GM21360 (cell line): ENCODE results near the gene ST8SIA5.

Experiments used
- ATAC-seq: cut with Tn5 transposase; IDR thresholded peaks from one replicate; pipeline ENCODE4 v1.9.1; 2021; ENCODE audit warnings: mild to moderate bottlenecking, moderate library complexity; ENCODE audit not compliant: unreplicated experiment

ST8SIA5 gene

DNA sequence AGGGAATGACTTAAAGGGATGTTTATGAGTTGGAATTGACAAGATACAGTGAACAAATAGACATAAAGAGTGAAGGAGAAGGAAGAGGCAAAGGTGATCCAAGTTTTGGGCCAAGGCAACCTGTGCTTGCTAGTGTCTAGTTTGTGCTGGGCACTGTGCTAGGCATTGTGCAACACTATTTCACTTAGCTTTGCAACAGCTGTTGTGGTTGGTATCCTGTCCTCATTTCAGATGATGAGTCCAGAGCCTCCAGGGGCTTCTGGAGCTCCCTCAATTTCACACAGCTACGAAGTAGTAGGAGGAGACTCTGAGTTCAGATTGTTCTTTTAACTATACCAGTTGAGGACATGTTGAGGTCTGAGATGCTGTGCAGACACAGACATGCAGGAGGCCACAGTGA lies 81.7 kb downstream of the ST8SIA5 start:
- no peak for ATAC-seq

DNA sequence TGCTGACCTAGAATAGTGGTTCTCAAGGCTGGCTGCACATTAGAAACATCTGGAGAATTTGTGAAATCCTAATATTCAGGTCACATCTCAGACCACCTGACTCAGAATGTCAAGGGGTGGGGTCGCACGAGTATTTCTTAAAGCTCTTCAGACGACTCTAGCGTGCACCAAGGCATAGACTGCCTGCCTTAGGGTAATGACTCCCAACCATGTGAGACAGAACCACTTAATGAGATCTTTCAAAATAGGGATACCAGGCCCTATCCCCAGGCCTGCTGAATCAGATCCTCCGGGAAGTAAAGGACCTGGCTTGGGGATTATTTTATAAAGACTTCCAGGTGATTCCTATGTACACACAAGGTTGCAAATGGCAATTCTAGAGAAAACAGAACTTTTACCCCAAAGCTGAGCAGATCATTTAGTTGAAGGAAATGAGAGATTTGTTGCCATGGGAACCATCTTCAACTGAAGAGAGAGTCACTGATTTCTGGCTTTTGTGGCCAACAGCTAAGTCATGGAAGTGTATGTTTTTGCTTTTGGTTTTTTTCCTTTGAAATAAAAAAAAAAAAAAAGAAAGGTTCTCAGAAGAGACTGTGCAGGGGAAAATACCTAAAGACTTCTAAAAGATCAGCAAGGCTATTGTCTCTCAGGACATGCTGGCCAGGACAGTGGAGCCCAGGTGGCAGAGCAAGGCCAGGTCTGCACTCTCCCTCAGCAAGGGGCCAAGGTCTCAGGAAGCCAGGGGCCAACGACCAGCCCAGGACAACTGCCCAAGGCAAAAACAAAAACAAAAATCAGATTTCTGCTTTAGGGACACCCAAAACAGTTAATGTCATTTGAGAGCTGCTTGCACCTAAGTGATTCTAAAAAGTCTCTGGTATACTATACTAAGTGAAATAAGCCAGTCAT lies 84.5 kb downstream of the ST8SIA5 start:
- ATAC-seq = no peak

DNA sequence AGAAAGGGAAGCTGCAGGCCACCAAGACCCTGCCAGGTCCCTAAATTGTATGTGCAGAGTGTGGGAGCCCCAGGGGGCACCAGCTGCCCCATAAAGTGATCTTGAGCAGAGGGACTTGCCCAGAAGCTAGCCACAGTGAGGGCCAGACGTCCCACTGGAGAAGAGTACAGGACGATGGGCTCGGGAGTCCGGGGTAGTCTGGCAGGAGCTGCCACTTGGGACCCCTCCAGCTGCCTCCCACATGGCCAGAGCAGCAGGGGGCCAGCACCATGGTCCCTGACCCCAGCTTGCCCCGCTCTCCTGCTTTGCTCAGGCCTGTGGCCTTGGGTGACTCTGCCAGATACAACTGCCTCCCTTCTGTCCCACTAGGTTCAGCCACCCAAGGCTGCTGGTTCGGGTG lies 88.2 kb downstream of the ST8SIA5 start:
- ATAC-seq = no peak

DNA sequence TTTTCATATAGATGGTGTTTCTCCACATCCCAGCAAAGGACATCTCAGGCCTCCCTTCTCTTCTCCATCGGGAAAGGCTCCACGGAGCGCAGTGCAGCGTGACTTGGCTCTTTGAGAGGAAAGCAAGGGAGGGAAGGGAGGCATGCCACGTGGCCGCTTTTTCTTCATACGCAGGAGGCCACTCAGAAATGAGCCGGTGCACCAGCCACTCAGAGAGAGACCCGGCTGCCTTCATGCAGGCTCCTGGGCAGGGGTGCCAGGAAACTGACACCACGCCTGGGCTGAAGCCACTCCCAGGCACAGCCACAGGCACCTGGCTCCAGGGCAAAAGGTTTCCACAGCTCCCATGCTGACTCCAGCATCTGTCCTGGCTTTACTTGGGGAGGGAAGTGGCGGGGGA lies 88.7 kb downstream of the ST8SIA5 start:
- no peak for ATAC-seq

DNA sequence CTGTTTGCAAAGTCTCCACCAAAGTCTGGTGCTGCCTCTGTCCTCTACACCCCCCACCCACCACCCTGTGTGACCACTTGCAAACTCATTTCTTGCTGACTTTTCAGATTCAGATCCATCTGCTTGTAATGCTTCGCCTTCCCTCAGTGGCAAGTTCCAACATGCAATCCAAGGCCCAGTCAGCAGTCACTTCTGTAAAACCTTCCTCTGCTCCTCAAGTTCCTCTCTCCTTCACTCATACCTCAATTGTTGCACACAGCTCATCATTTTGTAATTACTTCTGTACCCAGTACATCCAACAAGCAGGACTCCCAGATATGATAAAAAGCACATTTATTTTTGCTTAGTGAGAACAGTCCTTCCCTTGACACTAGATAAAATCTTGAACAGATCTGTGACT lies 93.3 kb downstream of the ST8SIA5 start:
- no peak for ATAC-seq

DNA sequence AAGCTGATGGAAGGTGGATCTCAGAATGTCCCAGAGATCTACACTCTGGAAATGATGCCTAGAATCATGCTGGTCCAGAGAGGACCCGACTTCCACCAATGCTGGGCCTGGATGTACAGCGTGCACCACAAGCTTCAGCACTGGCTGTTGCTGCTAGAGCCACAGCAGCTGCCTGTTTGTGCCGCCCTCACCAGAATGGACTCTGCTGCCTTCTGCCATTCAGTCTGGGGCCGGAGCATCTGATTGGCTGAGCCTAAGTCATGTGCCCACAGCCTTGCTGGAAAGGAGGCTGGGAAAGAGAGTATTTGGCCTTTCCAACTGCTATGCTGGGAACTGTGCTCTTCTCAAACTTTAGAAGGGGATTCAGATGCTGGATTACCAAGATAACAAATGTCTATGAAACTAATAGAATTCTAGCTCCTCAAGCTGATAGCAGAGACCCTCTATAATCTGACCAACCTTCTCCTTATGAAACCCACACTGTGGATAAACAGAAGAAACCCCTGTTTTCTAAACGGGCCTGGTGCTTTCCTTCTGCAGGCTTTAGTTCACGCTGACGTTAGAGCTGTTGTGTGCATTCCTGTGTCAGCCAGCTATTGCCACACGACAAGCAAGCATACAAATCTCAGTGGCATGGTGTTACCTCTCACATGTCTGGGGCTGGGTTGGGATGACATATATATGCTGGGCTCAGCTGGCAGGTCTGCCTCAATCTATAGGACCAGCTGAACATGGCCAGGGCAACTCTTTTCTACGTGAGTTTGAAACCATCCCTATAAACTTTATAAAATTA lies 95.7 kb downstream of the ST8SIA5 start:
- no peak for ATAC-seq

DNA sequence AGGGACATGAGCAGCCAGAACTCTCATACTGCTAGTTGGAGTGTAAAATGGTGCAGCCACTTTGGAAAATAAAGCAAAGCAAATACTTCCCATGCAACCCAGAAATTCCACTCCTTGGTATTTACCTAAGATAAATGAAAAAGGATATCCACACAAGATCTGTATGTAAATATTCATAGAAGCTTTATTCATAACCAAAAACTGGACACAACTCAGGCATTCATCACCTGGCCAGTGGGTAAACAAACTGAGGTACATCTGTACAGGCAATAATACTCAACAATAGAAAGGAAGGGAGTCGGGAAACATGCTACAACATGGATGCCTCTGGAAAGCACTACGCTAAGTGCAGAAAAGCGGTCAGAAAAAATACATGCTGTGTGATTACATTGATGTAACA lies 97.4 kb downstream of the ST8SIA5 start:
- ATAC-seq = no peak

DNA sequence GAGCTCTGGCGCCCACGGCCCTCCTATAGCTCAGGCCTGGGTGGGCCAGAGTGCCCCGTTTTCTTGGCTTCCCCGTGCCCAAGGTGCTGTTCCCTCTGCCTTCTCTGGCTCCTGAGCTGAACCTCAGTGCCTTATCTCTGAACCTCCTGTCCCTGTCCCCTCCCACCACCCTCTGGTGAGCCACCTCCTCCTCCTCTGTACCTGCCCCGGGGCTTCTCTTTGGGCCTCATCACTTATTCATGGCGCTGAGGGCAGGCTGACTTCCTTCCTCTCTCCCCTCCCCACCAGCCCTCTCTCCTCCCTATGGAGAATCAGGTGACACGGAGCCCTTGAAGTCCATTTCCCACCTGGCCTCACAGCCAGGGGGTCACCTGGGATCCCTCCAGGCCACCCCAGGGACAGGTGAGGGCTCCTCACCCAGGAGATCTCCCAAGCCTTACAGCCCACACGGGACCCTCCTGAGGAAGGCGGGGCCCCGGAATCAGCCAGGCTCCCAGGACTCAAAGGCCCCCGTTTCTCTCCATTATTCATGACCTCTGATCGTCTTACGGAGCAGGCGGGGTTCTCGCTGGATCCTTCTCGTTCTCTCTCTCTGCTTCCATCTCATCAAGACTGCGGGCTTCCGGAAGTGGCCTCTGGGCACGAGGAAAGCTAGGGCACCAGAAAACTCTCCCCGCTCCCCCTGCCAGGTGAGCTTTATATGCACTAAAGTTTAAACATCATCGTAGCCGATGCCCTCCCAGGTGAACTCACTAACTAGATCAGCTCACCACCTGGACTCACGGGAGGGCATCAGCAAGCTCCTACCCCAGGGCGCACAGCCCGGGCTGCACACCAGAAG lies 99.5 kb downstream of the ST8SIA5 start, which contains the start of gene LOXHD1:
TSS of gene LOXHD1 (minus strand) at position 106 of the 841 bp plus-strand sequence. CDS start 187 bp downstream, outside the sequence.
- ATAC-seq = no peak

DNA sequence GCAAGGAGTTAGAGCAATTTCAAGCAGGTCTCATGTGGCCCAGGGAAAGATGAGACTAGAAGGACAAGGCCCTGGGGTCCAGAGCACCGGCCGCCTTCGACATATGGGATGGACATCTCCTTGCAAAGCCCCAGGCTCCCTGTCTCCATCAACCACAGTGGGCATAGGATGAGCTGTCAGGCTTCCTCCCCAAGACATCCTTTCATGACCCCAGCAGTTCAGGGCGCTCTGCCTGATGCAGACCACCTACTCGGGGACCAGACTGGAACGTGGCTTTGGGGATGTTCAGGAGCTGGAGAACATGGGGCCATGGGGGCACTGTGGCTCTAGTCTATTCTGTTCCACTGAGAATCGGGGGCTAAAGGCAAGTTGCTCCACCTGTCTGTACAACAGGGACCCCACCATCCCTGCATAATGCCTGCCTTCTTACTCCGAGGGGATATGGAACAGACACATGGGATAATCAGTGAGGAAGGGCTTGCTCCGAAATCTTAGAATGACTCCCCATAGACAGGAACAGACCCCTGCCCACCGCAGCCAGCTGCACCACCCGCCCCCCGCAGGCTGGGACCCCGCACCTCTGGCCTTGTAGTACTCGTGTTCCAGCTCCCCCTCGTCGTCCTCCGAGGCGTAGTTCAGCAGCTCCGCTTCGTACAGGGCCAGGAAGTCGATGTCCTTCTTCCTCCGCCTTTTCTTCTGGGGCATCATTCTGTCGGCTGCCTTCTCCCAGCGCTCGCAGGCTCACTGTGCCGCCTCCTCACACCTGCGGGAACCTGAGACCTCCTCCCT lies 100.3 kb downstream of the ST8SIA5 start:
- no peak for ATAC-seq

DNA sequence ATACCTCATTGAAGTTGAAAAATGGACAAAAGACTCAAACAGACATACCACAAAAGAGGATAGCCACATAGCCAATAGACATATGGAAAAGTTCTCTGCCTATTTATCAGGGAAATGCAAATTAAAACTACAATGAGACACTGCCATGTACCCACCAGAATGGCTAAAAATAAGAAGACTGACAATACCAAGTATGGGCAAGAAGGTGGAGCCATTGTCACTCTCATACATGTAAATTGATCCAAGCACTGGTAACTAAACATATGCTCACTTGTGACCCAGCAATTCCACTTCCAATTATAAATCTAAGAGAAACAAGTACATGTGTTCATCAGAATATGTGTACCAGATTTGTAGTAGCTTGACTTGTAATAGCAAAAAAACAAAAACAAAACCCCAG lies 104.5 kb downstream of the ST8SIA5 start:
- ATAC-seq = no peak

DNA sequence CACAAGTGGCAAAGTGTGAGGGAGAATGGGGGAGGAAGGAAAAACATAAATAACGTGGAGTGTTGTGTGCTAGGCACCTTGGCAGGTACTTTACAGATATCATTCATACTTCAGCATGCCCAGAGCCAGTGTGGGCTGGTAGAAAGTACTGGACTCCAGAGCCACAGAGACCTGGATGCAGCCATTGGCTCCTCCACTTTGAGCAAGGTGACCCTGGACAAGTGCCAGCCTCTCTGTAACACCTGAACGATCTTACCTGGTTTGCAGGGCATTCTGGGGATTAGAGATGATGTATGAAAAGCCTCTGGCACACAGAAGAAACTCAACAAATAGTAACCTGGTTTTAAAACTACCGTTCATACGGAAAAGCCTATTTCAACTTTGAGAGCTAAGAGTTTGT lies 106.2 kb downstream of the ST8SIA5 start:
- no peak for ATAC-seq

DNA sequence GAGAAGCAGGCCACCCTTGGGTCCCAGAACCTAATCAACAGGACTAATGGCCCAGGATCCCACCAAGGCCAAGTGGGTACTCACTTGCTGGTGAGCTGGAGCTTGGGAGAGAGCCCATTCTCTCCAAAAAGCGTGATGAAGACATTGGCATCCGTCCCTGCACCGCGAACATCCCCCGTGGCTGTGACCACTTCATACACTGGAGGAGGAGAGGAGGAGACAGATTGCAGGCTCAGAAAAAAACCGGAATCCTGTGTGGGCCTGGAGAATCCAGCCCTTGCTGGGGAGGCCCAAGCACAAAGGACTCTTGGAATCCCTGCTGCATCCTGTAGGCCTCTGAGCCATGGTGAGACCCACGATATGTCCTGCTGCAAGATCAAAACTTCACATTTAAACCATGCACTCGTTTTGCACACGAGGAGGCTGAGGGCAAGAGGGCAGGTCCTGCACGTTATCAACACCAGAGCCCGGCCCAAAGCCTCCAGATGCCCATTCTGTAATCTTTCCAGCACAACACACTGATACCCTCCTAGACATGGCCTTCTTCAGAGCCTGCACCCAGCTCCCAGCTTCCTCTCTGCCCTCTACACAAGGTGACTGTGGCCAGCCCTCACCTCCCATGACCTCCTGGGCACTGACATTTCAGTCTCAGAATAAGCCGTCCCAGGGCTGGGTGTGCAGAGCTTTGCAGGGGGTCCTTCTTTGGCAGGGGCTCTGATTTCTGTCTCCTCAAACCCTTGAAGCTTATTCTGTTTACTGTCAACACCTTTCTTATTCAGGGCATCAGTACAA lies 107.6 kb downstream of the ST8SIA5 start:
- ATAC-seq = no peak

DNA sequence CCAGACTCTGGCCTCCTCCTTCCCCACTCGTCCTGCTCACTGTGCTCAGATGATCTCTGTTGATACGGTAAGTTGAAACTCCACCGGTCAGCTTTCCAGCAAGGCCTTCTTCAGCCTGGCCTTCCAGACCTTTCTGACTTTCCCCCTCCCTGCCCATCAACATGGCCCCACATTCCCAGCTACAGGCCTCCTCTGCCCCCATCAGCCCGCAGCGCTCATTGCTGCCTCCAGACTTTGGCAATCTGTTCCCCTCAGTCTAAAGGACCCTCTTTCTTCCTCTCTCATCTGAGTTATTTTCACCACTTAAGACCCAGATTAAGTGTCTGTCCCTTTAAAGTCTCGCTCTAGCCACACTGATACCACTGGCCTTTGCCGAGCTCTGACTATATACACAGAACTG lies 110.4 kb downstream of the ST8SIA5 start:
- no peak for ATAC-seq

DNA sequence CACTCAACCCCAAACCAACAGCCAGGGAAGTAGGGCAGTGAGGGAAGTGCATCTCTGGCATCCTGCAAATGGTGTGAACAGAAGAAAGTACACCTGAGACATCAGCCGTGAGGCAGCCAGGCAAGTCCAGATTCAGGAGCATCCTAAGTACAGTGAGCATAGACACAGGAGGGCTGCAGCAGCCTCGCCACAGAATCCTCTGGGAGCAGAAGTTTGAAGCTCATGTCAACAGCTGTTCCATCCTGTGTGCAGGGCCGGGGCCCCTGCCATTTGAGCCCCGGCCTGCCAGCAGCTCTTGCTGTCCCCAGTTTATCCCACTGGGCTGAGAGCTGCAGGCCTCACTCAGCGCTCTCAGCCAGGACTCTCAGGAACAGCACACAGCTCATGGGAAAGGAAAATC lies 114.3 kb downstream of the ST8SIA5 start:
- no peak for ATAC-seq

DNA sequence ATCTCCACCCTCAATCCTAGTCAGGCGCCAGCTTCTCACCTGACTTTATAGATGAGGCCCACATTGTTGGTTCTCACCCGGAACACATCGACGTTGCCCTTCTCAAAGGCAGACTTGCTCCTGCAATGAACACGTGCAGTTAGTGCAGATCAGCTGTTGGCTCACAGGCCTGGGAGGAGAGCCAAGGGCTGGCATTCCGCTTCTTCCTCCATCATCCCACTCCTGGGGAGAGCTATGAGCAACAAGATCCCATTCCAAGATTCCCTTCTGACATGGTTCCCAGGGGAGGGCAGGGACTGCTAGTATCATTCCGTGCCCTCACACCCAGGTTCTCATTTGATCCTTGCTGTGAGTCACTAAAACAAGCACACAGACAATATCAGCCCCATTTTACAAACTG lies 114.9 kb downstream of the ST8SIA5 start:
- ATAC-seq = no peak

DNA sequence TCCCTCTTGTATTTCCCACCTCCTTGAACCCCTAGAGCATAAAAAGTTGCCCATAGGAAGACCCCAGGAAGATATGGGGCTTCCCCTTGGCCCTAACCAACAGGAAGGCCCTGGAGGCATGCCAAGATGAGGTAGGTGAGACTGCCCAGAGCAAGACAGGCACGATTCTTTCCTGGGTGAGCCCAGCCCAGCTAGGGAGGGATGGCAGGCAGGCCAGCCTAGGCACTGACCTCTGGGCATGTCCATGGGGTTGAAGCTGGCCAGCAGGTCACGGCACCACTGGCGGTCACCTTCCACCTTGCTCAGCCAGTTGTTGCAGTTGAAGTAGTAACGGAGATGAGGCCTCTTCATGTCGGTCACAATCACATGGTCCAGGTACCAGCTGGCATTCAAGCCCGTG lies 117.5 kb downstream of the ST8SIA5 start:
- no peak for ATAC-seq

DNA sequence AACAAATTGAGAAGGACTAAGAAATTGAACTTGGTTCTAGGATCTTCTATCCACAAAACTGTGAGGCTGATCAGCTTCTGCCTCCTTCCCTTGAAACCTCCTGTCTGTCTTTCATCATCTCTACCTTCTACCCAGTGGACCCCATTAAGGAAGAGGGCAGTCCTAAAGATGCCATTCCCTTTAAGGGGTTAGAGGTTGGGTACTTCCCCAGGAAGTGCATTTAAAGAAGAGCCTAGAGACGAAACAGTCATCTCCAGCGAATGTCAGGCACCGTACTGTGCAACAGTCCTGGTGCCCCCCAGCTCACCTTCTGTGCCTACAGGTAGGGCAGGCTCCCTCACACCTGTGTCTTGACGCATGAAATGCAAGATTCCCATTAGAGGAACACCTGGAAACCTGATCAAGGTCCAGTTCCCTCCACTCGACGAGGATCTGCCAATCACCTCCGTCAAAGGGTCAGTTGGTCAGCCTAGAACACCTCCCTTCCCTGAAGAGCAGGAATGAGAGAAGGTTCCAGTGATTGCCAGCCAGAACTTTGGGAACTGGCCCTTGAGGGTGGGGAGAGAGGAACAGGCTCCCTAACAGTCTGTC lies 120.7 kb downstream of the ST8SIA5 start:
- ATAC-seq = no peak

DNA sequence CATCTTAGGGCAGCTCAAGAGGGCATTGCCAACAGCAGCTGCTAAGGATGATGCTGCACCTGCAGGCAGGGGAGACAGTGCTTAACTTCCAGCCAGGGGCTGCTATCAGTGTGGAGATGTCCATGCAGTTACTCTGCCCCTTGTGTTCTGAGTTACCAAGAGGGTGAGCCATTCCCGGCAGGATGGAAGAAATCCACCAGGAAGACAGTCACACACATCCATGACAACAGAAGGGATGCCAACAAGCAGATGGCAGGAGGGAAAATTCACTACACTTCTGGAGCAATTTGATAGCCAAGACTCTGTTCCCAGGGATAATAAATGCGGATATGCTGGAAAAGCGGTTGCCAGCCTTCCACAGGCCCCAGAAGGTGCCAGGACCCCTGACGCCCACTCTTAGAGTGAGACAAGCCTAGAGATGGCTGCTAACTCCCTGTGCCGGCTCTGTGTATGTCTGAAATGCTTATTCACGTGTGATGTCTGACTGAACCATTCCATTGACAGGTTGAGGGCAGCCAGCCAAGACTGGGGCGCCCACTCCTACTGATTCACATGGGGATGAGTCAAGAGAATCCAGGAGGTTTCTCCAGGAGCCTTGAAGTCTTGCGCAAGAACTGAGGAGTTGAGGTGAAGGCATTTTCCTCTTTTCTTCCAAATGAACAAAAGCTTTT lies 124.3 kb downstream of the ST8SIA5 start:
- ATAC-seq = no peak

DNA sequence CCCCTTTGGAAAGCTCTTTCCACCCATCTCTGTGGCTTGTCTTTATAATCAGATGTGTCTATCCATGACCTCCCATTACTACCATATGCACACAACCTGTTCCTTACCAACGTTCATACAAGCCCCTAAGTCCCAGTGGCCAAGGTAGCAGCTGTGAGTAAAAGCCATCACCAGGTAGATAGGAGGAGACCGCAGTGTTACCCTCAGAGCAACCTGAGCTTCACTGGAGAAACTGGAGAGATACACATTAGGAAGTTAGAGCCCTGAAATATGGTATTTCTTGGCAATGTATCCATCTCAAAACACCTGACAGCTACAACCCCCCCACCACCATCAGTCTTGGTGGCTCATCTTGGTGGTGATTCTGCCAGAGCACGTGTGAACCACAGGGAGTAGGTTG lies 125.9 kb downstream of the ST8SIA5 start:
- ATAC-seq = no peak
